Muscle of arm (tissue), 12 donors: ENCODE measurements around the gene CCDC40. TPM values are rescaled to one million over a fixed set of nuclear protein-coding genes. Genes with fewer than 3 reads are reported as not detected.

Experiments
- DNase-seq: peaks from one replicate; pipeline ENCODE4 v3.0.0-alpha.2; 2013
- polyA plus RNA-seq, 12 donors: library from polyadenylated mRNA; unstranded; fragments of 120-200 nt; gene quantifications; one replicate each; pipeline ENCODE4 v1.2.1, GENCODE V29; 2013; ENCODE audit not compliant: insufficient read length in 12 of 12

The CCDC40 gene
- polyA plus RNA-seq, 12 donors: 3.2 to 9.8 (median 5.0) TPM; not detected in 1

DNA sequence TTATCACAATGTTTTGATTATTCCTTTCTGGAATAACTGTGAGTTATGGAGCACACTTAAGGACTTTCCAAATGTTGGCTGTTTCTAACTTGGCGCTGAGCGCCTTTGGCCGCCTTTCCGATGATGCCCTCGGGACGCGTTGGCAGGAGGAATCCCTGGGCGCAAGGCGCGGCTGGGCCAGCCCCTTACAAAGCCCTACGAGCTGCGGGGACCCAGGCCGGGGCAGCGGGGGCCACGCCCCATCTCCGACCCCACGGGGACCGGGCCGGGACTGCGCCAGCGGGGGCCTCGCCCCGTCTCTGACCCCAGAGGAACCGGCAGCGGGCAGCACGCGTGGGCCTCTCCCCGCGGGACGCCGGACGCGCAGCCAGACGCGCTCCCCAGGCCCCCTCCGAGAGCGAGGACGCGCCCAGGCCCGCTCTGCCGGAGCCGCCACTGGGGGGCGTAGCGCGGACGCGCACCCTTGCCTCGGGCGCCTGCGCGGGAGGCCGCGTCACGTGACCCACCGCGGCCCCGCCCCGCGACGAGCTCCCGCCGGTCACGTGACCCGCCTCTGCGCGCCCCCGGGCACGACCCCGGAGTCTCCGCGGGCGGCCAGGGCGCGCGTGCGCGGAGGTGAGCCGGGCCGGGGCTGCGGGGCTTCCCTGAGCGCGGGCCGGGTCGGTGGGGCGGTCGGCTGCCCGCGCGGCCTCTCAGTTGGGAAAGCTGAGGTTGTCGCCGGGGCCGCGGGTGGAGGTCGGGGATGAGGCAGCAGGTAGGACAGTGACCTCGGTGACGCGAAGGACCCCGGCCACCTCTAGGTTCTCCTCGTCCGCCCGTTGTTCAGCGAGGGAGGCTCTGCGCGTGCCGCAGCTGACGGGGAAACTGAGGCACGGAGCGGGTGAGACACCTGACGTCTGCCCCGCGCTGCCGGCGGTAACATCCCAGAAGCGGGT, 64.8 kb downstream of the CCDC40 start, which contains the start of gene GAA:
Gene GAA, plus strand, starts transcription at position 571 of the 935 bp plus-strand sequence. CDS start 3,006 bp downstream, outside the sequence.
- peak; percentile 88 for DNase-seq

DNA sequence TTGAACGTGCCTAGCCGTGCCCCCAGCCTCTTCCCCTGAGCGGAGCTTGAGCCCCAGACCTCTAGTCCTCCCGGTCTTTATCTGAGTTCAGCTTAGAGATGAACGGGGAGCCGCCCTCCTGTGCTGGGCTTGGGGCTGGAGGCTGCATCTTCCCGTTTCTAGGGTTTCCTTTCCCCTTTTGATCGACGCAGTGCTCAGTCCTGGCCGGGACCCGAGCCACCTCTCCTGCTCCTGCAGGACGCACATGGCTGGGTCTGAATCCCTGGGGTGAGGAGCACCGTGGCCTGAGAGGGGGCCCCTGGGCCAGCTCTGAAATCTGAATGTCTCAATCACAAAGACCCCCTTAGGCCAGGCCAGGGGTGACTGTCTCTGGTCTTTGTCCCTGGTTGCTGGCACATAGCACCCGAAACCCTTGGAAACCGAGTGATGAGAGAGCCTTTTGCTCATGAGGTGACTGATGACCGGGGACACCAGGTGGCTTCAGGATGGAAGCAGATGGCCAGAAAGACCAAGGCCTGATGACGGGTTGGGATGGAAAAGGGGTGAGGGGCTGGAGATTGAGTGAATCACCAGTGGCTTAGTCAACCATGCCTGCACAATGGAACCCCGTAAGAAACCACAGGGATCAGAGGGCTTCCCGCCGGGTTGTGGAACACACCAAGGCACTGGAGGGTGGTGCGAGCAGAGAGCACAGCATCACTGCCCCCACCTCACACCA, 65.7 kb downstream of the CCDC40 start:
- DNase-seq: no peak

DNA sequence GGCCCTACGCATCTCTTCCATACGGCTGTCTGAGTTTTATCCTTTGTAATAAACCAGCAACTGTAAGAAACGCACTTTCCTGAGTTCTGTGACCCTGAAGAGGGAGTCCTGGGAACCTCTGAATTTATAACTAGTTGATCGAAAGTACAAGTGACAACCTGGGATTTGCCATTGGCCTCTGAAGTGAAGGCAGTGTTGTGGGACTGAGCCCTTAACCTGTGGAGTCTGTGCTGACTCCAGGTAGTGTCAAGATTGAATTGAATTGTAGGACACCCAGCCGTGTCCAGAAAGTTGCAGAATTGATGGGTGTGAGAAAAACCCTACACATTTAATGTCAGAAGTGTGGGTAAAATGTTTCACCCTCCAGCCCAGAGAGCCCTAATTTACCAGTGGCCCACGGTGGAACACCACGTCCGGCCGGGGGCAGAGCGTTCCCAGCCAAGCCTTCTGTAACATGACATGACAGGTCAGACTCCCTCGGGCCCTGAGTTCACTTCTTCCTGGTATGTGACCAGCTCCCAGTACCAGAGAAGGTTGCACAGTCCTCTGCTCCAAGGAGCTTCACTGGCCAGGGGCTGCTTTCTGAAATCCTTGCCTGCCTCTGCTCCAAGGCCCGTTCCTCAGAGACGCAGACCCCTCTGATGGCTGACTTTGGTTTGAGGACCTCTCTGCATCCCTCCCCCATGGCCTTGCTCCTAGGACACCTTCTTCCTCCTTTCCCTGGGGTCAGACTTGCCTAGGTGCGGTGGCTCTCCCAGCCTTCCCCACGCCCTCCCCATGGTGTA, 66.4 kb downstream of the CCDC40 start:
- no peak for DNase-seq

DNA sequence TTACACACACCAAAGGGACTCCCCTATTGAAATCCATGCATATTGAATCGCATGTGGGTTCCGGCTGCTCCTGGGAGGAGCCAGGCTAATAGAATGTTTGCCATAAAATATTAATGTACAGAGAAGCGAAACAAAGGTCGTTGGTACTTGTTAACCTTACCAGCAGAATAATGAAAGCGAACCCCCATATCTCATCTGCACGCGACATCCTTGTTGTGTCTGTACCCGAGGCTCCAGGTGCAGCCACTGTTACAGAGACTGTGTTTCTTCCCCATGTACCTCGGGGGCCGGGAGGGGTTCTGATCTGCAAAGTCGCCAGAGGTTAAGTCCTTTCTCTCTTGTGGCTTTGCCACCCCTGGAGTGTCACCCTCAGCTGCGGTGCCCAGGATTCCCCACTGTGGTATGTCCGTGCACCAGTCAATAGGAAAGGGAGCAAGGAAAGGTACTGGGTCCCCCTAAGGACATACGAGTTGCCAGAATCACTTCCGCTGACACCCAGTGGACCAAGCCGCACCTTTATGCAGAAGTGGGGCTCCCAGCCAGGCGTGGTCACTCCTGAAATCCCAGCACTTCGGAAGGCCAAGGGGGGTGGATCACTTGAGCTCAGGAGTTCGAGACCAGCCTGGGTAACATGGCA, 67.1 kb downstream of the CCDC40 start:
- no peak for DNase-seq

DNA sequence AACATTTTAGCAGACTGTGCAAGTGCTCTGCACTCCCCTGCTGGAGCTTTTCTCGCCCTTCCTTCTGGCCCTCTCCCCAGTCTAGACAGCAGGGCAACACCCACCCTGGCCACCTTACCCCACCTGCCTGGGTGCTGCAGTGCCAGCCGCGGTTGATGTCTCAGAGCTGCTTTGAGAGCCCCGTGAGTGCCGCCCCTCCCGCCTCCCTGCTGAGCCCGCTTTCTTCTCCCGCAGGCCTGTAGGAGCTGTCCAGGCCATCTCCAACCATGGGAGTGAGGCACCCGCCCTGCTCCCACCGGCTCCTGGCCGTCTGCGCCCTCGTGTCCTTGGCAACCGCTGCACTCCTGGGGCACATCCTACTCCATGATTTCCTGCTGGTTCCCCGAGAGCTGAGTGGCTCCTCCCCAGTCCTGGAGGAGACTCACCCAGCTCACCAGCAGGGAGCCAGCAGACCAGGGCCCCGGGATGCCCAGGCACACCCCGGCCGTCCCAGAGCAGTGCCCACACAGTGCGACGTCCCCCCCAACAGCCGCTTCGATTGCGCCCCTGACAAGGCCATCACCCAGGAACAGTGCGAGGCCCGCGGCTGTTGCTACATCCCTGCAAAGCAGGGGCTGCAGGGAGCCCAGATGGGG, 68.0 kb downstream of the CCDC40 start:
- DNase-seq: no peak

DNA sequence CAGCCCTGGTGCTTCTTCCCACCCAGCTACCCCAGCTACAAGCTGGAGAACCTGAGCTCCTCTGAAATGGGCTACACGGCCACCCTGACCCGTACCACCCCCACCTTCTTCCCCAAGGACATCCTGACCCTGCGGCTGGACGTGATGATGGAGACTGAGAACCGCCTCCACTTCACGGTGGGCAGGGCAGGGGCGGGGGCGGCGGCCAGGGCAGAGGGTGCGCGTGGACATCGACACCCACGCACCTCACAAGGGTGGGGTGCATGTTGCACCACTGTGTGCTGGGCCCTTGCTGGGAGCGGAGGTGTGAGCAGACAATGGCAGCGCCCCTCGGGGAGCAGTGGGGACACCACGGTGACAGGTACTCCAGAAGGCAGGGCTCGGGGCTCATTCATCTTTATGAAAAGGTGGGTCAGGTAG, 68.5 kb downstream of the CCDC40 start:
- no peak for DNase-seq

DNA sequence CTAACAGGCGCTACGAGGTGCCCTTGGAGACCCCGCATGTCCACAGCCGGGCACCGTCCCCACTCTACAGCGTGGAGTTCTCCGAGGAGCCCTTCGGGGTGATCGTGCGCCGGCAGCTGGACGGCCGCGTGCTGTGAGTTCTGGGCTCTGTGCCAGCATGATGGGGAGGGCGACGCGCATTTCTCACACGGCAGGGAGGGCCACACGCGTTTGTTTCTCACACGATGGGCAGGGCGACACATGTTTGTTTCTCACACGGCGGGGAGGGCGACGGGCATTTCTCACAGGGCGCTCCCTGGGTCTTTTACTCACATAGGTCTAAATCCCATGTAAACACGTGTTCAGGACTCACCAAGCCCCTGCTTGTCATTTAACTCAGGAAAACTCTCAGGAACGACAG, 69.3 kb downstream of the CCDC40 start:
- DNase-seq: no peak

DNA sequence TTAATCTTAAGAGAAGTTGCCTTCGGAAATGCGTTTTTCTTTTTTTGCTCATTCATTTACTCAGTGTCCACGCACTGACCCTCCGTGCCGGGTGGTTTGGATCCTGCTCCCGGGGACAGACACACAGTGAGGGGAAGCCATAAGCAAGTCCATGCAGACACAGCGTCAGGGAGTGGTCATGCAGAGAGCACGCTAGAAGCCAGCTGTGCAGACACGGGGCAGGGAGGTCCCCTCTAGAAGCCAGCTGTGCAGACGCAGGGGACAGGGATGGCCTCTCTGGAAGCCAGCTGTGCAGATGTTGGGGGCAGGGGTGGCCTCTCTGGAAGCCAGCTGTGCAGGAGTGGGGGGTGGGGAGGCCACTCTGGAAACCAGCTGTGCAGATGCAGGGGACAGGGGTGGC, 69.7 kb downstream of the CCDC40 start:
- no peak for DNase-seq

DNA sequence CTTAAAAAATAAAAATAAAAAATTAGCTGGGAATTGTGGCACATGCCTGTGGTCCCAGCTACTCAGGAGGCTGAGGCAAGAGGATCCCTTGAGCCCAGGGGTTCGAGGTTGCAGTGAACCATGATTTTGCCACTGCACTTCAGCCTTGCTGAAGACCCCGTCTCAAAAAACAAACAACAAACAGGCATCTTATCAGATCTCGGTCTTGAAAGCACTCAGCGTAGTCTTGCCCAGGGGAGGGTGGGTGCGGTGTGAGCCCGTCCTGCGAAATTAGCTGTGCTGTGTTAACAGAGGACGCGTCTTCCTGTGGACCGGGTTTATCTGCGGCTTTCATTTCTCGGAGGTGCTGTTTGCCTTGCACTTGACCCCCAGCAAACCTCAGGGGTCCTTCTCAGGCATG, 70.3 kb downstream of the CCDC40 start:
- no peak for DNase-seq

DNA sequence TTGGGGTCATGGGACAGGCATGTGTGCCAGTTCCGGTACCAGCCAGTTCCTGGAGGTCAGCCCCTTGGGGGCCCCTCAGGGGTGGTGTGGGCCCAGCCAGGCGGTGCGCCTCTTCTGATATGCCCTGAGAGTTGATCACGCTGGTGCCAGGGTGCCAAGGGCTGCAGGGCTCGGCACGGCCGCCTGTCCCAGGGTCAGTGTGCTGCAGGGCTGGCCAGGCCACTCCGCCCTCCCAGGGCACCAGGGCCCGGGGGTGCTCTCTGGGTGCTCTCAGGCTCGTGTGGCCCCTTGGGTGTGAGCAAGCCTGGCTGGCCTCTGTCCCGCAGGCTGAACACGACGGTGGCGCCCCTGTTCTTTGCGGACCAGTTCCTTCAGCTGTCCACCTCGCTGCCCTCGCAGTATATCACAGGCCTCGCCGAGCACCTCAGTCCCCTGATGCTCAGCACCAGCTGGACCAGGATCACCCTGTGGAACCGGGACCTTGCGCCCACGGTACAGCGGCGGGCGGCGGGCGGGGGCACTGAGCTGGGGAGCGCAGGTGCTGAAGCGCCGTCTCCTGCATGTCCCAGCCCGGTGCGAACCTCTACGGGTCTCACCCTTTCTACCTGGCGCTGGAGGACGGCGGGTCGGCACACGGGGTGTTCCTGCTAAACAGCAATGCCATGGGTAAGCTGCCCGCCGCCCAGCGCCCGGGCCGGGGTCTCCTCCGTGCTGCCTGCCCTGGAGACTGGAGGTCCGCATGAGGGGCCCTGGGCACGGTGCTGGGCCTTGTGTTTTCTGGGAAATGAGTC, 71.0 kb downstream of the CCDC40 start:
- no peak for DNase-seq

DNA sequence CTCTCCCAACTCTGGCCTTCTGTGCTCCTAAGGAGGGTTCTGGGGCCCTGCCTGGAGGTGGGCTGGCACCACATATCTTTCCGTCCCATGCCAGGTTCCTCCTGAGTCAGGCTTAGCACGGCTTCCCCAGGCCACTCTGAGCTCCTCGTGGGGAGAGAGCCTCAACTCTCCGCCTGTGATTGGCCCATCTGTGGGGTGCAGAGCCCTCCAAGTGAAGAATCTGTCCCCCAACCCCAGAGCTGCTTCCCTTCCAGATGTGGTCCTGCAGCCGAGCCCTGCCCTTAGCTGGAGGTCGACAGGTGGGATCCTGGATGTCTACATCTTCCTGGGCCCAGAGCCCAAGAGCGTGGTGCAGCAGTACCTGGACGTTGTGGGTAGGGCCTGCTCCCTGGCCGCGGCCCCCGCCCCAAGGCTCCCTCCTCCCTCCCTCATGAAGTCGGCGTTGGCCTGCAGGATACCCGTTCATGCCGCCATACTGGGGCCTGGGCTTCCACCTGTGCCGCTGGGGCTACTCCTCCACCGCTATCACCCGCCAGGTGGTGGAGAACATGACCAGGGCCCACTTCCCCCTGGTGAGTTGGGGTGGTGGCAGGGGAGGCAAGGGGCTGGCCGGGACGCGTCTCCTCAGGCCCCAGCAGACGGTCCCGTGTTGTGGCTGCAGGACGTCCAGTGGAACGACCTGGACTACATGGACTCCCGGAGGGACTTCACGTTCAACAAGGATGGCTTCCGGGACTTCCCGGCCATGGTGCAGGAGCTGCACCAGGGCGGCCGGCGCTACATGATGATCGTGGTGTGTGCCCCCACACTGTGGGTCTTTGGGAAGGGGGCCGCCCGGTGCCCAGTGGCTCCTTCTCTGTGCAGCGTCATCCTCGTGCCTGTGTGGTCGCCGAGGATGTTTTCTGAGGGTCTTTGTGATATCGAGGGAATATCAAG, 71.9 kb downstream of the CCDC40 start:
- no peak for DNase-seq

DNA sequence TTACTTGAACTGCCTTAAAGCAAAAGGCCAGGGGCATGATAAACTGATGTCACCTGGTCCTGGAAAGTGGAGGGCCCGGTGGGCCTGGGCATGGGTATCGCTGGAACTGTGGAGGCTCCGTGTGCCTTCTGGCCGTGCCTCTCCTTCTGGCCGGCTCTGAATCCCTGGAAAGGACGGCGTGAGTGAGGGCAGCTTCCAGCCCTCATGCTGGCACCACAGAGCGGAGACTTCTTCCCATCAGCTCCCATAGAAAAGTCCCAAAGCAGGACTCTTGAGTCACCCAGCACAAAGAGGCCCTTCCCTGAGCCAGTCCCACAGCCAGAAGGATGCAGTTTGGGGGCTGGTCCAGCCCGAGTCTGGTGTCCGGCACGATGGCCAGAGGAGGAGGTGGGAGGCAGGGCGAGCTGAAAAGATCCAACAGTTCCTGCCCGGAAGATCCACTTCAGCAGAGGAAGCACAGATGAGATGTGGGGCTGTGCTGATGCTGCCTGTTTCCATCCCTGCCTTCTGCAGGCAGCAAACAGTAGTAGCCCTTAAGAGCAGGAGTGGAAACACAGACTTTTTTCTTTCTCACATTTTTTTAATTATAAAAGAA, 72.7 kb downstream of the CCDC40 start:
- DNase-seq: no peak

DNA sequence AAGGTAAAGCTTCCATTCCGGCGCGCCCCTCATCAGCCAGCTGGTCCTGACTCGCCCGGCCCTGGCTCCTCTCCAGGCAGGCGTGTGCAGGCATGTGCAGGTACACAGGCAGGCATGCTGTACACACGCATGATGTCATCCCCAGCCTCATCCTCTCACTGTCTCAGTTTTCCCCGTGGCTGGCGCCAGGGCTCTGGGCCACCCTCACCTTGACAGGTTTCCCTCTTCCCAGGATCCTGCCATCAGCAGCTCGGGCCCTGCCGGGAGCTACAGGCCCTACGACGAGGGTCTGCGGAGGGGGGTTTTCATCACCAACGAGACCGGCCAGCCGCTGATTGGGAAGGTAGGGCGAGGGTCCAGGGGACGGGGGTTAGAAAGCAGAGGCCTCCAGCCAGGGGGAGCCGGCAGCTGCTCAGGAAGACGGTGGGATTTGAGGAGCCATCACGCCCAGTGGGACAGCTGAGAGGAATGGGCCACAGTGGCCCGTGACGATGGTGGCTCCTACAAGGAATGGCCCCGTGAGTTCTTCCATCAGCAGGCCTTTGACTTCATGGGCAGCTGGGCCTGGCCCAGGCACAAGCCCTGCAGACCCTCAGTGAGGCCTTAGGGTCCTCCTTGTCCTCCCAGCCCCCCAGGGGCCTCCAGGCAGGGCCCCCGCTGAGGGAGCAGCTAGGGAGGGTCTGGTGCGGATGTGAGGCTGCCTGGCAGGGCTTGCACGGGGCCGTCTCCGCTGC, 73.4 kb downstream of the CCDC40 start:
- DNase-seq: no peak

DNA sequence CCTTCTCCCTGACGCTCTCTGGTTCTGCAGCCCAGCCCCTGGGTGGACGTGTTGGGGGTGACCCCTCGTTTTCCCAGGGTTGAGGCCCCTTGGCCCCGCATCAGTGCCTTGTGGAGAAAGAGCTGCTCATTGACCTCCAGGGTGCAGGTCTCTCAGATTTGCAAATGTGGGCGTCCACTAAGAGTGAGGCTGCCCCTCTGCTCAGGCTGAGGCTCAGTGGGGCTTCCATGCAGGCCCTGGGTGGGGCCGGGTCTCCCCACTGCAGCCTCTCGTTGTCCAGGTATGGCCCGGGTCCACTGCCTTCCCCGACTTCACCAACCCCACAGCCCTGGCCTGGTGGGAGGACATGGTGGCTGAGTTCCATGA, 74.0 kb downstream of the CCDC40 start:
- no peak for DNase-seq

DNA sequence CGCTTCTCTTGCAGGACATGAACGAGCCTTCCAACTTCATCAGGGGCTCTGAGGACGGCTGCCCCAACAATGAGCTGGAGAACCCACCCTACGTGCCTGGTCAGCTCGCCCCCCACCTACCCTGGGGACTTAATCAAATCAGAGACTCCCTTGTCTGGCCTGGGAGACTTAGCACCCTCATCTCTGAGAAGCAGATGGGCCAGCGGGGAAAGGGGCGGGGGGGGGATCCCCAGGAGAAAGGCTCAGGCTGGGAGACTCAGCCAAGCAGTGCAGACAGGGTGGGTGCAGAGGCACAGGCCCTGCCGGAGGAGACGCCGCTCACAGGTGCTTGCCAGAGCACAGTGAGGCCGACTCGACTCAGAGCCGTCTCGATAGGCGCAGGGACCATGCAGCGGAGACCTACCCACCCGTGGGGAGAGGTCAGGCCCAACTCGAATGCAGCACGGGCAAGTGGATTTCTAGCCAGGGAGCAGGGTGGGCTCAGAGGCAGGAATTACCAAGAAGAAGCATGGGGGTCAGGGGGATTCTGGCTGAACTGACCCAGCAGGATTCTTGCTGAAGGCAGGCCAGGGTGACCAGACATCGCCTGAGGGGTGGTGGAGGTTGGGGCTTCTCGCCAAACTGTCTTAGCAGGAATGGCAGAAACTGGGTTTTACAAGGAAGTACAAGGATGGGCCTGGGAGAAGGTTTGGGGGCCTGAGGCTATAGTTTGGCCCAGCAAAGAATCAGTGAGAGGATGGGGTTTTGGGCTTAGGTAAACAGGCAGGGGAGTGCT, 74.7 kb downstream of the CCDC40 start:
- no peak for DNase-seq

DNA sequence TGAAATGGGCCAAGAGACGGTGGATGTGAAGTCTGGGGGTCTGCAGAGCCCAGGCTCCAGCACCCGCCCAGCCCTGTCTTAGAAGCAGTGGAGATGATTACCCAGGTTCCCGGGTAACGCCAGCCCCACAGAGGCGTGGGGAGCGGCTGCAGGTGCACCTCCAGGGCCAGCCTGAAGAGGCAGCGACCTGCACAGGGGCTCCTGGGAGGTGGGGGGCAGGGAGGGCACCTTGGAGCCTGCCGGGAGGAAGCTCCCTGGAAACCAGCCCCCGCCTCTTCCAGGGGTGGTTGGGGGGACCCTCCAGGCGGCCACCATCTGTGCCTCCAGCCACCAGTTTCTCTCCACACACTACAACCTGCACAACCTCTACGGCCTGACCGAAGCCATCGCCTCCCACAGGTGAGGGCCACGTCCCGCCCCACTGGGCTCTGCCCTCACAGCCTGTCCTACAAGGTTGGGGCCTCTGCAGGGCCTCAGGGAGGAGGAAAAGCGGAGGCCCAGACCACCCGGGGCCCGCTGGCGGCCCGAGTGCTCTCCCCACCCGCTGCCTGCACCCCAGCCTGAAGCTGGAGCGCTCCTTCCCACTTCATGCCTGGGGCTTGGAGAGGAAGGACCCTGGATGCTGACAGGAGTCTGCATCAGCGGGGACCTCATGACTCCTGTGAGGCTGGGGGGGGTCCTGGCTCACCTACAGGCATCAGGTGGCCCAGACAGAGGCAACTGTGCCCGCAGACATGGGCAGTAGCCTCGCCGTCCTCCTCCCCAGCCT, 75.4 kb downstream of the CCDC40 start:
- no peak for DNase-seq
